ENCODE measurements around the gene RNF40.

The RNF40 gene

DNA sequence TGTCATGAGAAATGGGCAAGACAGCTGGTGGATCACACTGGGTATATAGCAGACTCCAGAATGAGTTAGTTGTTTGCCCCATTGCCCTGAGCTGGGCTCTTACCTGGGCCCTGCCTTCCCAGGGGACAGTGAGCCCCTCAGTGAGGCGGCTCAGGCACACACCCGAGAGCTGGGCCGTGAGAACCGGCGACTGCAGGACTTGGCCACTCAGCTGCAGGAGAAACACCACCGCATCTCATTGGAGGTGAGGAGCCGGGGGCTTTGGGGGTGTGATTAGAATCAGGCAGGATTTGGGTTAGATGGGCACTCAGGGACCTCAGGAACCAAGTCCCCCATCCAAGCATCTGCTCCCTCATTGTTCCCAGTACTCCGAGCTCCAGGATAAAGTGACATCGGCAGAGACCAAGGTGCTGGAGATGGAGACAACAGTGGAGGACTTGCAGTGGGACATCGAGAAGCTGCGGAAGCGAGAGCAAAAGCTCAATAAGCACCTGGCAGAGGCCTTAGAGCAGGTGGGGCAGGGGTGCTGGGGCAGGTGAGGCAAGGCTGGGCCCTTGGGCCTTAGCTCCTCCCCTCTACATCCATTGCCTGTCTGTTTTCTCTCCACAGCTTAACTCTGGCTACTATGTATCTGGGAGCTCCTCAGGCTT is 2.8 kb downstream of the RNF40 start:
- no peak for DNase-seq

DNA sequence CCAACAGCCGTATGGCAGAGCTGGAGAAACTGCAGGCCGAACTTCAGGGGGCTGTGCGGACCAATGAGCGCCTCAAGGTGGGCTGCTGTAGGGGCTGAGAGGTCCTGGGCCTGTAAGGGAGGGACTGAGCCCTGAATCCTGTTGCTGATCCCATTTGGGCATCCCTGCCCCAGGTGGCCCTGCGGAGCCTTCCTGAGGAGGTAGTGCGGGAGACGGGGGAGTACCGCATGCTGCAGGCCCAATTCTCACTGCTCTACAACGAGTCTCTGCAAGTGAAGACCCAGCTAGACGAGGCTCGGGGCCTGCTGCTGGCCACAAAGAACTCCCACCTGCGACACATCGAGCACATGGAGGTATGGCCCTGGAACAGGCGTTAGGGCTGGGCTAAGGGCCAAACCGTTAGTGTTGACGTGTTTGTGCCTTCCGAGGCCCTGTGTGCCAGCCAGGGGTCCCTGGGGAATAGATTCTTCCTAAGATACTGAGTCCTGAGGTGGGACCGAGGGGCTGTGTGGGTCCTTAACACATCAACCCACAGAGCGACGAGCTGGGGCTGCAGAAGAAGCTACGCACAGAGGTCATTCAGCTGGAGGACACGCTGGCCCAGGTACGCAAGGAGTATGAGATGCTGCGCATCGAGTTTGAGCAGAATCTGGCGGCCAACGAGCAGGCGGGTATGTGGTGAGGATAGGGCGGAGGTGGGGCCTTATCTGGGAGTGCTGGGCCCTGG is 4.2 kb downstream of the RNF40 start:
- no peak for DNase-seq

DNA sequence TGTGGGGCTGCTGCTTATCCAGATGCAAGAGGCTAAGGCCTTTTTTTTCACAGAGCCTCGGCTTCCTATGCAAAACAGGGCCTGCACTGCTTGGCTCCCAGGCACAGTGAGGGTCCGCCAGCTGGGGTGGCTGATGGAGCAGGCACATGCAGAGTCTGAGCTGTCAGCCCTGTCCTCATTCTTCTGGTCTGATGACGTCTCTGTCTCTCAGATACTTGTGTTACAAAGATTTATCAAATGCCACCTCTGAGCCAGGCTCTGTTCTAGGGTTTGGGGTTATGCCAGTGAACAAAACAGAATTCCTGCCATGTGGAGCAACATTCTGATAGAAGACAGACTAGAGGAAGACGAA is 4.8 kb downstream of the RNF40 start:
- DNase-seq: no peak

DNA sequence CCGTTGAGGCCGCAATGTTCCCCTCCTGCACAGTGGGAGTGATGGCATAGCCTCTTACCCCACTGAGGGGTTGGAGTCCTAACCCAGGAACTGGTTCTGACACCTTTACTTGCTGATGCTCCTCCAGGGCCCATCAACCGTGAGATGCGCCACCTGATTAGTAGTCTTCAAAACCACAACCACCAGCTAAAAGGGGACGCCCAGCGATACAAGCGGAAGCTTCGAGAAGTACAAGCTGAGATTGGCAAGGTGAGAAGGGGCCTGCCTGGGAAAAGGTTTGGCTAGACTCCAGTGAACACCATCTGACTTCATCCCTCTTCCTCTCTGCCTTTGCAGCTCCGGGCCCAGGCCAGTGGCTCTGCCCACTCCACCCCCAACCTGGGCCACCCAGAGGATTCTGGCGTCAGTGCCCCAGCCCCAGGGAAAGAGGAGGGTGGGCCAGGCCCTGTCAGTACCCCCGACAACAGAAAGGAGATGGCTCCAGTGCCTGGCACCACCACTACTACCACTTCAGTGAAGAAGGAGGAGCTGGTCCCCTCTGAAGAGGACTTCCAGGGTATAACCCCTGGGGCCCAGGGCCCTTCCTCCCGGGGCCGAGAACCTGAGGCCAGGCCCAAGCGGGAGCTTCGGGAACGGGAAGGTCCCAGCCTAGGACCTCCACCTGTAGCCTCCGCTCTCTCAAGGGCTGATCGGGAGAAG is 5.8 kb downstream of the RNF40 start:
- DNase-seq: no peak

DNA sequence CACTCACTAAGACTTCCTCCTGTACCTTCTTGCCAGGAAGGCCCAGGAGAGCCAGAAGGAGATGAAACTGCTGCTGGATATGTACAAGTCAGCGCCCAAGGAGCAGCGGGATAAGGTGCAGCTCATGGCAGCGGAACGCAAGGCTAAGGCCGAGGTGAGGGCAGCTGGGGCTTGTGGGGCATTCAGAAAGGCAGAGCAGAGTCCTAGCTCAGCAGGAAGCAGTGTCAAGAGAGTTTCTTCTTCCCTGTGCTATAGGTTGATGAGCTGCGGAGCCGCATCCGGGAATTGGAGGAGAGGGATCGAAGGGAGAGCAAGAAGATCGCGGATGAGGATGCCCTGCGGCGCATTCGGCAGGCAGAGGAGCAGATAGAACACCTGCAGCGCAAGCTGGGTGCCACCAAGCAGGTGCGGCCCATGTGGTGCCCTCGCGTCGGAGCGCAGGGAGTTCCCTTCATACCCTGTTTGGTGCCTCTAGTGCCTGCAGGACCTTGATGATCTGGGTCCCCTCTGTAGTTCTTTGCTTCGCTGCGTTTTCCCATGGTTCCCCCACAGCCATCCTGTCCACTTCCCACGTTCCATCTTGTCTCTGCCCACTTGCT is 6.6 kb downstream of the RNF40 start:
- no peak for DNase-seq

DNA sequence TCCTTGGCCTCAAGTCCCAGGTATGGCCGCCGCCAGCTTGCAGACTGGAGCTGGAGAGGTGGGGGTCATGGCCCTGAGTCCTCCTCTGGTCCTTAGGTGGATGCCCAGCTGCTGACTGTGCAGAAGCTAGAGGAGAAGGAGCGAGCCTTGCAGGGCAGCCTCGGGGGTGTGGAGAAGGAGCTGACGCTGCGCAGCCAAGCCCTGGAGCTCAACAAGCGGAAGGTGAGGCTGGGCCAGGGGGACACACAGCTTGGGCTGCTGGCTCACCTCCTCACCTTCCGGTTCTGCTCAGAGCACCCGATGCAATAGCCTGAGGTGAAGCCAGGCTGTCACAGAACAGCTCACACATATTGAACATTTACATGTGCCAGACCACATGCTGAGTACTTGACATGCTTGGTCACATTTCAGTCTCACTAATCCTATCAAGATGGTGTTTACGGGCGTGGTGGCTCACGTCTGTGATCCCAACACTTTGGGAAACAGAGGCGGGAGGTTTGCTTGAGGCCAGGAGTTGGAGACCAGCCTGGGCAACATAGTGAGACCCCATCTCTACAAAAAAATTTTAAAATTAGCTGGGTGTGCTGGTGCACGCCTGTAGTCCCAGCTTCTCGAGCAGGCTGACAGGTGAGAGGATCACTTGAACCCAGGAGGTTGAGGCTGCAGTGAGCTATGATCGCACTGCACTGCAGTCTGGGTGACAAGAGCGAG is 7.4 kb downstream of the RNF40 start:
- no peak for DNase-seq

DNA sequence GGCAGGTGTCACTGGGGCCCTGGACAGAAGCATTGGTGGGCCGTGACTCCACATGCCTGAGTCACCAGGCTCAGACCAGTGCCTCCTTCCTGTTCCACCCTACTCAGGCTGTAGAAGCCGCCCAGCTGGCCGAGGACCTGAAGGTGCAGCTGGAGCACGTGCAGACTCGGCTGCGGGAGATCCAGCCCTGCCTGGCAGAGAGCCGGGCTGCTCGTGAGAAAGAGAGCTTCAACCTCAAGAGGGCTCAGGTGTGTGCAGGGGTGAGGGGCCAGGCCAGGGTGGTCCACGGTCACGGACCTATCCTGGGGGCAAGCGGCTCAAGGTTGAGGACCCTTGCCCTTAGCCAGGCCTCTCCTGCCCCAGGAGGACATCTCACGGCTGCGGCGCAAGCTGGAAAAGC is 9.6 kb downstream of the RNF40 start:
- no peak for DNase-seq

DNA sequence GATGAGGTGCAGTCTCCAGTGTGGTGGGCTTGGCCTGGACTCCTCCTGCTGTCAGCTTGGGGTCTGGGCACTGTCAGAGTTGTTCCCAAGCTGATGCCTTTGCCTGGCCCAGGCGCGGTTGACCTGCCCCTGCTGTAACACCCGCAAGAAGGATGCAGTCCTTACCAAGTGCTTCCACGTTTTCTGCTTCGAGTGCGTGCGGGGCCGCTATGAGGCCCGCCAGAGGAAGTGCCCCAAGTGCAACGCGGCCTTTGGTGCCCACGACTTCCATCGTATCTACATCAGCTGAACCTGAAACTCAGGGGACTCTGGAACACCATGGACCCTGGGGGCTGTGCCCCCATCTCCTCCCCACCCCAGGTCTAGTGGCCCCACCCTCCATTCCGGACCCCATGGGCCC is 11.7 kb downstream of the RNF40 start:
- DNase-seq: no peak

DNA sequence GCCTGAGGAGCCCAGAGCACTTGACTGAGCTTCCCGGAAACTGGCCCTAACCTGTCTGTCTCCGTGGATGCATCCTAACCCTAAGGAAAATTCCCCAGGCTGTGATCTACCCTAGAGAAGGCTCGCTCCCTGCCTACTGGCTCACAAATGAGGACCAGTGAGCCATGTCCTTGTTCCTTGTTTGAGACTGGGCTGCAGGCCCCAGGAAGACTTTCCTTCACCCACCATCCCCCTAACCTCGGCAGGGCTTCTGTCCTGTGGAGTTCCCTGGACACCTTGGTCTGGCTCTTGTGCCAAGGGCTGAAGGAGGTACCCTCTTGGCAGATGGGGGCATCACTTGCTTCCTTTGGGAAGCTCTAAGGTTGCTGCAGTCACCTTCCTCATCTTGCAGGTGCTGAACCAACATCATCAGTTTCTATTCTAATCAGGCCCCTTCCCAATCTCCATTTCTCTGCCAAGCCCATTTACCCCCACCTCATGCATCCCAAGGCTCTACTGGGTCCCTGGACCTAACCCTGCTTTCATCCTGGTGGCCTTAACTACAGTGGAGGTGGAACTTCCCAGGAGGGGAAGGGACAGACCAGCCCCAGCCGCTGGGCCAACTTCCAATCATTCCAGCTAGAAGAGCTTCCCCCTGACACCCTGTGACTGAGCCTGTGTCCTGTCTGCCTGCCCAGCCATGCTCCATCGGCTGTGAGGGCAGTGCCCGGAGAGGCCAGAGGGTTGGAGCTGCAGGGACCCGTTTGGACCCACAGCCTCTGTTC is 12.4 kb downstream of the RNF40 start:
- no peak for DNase-seq

DNA sequence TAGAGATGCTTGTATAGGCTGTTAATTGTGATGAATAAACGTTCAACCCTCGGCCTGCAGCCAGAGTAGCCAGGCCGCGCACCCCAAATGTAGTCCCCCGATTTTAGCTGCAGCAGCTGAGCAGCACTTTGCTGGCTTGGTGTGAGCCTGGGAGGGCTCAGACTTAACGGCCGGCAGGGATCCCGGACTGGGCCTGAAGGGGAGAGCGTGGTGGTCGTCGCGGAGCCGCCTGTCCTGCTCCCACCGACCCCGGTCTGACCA is 12.9 kb downstream of the RNF40 start:
- DNase-seq: no peak

DNA sequence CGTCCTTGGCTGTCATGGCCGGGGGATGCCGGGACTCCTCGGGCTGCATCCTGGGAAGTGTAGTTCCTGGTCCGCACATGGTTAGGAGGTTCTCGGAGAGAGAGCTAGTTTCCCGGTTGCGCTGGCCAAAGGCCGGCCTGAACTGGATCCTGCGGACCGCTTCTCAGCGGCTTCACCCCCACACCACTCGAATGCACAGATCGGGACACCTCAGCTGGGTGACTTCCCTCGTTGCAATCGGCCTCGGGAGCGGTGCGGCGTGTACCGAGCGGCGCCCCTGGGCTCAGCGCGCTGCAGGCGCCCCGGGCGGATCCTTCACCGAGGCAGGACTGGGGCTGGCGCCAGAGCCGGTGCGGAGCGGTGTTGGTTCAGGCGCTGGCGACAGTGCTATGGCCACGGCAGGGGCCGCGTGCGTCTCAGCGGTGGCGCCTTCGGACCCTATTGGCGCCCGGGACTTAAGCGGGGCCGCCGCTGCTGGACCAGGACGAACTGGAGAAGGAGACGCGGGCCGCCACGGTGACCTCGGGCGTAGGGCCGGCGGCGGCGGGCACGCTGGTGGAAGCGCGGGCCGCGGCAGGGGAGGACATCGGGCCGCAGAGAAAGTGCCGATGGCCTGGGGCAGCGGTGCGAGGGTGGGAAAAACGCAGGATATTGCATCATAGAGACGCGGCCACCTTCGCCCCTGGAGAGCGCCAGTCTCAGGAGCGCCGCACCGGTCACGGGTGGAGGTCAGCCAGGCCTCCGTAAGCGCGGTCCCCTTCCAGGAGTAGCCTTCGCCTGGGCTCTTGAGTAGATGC is 13.5 kb downstream of the RNF40 start:
- DNase-seq: no peak

DNA sequence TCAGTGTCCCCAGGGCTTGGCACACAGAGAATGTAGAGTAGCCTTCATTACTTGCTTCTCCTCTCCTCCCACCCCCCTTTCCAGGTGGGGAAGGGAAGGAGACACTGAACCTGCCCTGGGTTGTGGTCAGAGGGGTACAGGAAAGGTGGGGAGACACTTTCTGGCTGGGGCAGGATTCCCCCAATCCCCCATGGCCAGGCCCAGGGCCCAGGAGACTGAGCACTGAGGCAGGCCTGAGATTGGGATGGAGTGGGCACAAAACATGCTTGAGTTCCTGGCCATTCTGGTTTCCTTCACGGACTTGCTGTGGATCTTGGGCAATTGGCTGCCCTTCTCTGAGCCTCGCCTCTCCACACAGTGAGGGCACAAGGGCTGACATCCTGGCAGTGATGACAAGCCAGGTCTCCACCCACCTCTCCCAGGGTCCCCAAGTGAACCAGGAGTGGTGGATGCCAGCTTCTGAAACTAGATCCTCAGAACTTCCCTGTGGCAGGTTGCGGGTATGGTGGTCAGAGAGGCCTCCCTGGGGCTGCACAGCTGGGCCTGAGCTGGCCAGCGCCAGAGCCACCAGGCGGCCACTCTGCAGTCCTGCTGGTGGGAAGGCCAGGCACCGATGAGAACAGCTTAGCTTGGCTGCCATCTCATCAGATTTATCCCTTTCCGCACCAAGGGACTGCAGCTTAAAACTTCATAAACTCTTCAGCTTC is 15.6 kb downstream of the RNF40 start:
- DNase-seq: no peak

DNA sequence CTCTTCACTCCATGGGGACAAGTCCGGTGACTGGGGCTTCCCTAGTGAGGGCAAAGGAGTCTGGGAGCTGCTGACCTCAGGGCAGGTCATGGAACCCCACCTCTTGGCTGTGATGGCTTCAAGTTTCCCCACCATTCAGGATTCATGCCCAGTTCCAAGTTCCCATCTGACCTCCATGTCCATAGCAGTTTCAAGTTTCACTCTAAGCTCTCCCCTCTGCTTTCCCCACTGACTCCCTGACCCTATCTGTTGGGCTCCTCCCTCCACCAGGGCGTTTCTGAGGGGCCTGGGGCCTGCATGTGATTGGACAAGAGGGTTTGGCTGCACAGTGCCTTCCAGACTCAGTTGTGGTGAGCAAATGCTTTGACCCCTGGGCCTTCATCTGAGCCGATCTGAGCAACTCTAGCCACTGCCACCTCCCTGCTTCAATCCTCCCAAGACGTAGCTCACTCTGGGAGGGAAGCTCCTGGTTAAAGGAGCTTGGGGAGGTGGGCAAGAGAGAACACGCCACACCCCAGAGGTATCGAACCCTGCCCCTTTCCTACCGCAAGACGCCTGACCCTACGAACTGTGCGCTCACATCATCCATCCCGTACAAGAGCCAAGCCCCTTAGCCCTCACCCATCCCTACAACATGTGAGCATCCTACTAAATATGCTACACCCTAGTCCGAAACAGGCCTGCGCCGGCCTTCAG is 16.6 kb downstream of the RNF40 start:
- DNase-seq: no peak

DNA sequence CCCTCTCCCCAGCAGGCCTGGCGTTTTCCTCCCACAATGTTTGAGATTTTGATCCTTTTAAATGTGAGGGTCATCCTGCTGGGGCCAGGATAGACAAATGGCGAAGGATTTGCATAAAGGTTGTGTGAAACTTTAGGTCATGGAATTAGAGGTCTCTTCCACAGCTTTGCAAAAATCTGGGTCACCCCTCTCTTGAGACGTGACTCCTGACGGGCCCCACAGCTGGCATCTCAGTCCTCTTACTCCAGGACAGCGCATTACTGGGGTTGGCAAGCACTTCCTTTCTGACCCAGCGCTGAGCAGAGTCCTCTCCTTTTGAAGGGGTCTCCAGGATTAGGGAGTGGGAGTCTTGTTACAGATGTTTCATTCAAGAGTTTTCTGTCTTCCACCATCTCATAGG is 17.5 kb downstream of the RNF40 start:
- no peak for DNase-seq

DNA sequence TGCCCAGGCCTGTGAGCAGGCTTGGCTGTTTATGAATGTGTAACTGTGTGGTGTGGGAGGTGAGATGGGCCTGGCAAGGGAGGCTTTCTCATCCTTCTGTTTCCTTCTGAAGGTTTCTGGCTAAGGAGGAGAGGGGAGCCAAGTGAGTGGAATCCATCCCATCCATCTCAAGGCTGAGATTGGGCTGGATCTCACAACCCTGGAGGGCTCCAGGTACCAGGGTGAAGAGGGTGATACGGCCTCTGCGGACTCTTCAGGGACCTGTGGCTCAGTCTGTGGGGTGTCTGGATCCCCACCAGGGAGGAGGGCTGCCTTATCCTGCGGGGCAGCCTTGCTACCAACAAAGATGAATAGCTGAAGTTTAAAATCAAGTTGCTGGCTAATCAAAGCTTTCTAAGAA is 17.9 kb downstream of the RNF40 start:
- DNase-seq: no peak

DNA sequence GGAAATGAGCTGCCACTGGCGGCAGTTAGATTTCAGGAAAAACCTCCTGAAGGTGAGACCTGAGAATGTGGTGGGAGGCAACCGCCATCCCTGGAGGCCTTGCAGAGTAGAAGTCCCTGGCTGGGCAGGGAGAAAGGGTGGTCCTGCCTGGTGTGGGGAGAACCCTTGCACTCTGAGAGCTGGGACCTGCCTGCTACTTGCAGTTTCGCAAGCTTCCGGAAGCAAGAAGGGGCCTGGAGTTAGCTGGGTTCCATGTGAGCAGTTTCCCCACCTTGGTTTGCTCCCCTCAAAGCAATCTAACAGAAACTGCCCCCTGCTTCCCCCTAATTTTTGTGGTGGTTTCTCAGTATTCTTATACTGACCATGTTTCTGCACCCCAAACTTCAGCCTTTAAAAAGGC is 18.4 kb downstream of the RNF40 start:
- DNase-seq: no peak

DNA sequence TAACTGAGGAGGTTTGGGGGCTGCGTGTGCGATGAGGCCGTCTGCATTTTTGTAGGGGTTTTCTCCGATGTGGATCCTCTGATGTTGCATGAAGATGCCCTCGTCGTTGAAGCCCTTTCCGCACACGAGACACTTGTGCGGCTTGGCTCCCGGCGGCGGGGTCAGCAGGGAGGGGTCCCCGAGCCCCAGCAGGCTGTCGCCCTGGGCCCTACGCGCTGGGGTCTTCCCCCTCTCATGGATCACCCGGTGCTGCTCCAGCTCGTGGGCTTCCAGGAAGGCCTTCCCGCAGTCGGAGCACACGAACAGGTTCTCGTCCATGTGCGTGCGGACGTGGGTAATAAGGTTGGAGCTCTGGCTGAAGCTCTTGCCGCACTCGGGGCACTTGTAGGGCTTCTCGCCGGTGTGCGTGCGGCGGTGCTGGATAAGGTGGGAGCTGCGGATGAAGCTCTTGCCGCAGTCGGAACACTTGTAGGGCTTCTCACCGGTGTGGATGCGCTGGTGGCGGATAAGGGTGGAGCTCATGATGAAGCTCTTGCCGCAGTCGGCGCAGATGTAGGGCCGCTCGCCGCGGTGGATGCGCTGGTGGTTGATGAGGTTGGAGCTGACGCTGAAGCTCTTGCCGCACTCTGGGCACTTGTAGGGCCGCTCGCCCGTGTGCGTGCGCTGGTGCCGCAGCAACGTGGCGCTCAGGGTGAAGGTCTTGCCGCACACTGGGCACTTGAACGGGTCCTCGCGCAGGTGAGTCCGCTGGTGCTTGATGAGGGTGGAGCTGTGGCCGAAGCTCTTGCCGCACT is 20.6 kb downstream of the RNF40 start:
- DNase-seq: no peak

DNA sequence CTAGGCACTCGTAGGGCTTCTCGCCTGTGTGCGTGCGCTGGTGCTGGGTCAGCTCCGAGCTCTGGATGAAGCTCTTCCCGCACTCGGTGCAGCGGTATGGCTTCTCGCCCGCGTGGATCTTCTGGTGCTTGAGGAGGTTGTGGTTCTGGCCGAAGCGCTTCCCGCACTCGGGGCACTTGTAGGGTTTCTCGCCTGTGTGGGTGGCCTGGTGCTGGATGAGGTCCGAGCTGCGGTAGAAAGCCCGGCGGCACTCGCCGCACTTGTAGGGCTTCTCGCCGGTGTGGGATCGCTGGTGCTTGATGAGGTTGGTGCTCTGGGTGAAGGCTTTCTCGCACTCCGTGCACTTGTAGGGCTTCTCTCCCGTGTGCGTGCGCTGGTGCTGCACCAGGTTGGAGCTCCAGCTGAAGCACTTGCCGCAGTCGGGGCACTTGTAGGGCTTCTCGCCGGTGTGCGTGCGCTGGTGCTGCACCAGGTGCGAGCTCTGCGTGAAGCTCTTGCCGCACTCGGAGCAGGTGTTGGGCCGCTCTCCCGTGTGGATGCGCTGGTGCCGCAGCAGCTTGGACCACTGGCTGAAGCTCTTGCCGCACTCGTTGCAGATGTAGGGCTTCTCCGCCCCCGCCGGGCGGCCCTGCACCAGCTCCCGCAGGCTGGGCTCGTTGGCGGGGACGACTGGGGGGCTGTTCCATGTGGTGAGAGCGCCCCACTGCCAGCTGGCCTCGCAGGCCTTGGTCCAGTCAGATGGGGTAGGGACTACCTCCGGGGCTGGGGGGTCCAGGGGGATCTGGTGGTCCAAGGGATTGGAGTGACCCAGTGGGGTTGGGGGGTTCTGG is 21.4 kb downstream of the RNF40 start:
- no peak for DNase-seq

DNA sequence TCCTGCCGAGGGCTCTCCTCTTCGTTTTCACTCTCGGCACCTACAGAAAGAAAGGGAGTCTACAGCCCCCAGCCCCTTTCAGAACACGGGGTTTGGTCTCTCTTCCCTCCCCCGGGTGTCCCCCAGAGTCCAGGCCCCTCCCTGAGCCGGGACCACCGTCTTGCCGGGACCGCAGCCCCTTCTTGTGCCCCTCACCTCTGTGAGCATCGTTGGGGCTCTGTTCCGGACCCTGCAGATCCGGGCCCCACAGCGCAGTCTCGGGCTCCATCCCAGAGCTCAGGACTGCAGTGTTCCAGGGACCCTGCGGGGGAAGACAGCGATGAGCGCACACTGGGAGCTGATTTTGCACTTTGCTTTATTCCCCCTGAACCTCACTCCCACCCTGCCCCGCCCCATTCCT is 22.1 kb downstream of the RNF40 start:
- no peak for DNase-seq

Measured in SIG-M5 (cell line).